HG03095 (cell line): ENCODE results near the gene PDSS2.
A peak's percentile ranks its signal among the peaks of the same experiment; 100 is the strongest.
"Not testable (repeated sequence)": the region's sequence is repeated elsewhere in the genome, so short reads cannot be mapped to it uniquely, and the experiment has no call there.

Experiments
- ATAC-seq: cut with Tn5 transposase; IDR thresholded peaks from one replicate; pipeline ENCODE4 v1.9.1; 2021; ENCODE audit warnings: moderate library complexity; ENCODE audit not compliant: unreplicated experiment

PDSS2 gene

DNA sequence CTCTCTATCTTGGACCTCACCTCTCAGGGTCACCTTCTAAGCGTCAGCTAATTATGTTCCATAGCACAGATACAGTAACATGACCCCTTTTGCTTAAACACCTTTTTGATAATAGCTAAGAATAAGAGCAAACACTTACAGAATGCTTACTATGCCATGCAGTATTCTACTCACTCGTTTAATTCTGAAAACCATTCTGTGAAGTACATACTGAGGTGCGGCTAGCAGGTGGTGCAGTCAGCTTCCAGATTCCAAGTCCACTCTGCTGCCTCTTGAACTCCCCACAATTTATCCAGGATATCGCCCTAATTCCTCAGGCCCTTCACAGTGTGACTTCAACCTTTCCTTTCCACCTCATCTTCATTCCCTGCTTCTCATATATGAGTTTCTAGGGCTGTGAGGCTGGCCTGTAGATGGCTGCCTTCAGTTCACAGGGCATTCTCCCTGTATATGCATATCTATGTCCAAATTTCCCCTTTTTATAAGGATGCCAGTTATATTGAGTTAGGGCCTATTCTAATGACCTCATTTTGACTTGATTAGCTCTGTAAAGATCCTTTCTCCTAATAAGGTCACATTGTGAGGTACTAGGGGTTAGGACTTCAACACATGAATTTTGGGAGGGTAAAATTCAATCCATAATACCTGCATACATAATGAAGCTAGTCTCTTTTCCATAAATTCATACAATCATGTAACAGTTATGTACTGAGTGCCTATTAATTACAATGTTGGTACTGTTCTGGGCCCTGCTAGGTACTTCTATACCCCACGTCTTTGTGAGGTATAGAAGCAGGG, 130.1 kb downstream of the PDSS2 start:
- ATAC-seq, result no peak

DNA sequence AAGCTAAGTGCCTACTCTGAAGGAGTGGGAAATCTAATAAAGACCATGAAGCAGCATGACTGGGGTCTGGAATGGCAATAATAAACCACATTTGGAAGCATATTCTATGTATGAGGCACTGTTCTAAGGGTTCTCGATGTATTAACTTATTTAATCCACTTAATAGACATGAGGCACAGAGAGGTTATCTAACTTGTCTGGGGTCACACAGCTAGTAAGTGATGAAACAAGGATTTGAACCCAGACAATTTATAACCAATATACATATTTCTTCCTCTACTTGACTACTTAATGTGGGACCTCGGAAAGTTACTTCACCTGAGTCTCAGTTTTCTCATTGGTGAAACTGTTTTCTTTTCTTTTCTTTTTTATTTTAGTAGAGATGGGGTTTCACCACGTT, 131.3 kb downstream of the PDSS2 start:
- no peak for ATAC-seq

GRCh38 chr6:107323133-107323785, 136.1 kb downstream of the PDSS2 start:
- ATAC-seq, result no peak

DNA sequence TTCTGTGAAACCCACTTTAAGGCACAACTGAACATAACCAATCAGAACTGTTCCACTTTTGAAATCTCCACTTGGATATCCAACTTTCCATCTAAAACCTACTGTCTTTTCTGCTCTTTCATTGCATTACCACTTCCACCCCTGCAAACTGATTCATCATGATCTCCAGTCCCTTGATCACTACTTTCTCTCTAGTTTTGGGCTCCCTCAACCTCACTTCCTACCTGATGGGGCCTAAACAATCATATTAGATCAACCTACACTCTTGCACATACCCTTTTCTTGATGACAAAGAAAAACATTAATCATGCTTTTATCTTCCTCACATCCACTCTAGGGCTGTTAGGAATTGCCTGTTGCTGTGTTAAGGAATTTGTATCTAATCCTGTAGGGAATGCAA, 137.6 kb downstream of the PDSS2 start:
- ATAC-seq, result no peak

DNA sequence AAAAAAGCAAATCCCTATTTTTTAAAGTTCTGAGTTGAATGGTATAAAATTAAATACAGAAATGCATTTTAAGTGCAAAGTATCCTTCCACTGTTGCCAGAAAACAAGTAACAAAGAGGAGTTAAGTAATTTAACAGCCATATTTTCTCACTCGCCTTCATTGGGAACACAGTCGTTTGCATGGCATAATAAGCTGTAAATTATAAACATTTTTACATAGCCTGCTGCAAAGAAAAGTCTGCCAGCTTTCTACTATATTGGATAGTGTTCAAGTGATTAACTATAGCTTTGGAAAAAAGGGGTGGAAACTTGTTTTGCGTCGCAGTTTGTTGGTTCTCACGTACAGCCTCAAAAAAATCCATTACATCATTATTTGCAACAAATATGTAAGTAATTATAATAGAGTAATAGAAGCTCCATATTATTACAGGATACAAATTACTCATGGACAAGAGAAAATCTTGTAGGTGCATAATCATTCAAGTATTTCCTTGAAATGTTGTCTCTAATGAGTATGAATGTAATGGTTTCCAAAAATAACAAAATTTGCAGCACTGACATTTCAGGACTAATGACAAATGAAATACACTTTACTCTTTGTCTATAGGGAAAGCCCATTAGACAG, 139.3 kb downstream of the PDSS2 start:
- ATAC-seq, result no peak

DNA sequence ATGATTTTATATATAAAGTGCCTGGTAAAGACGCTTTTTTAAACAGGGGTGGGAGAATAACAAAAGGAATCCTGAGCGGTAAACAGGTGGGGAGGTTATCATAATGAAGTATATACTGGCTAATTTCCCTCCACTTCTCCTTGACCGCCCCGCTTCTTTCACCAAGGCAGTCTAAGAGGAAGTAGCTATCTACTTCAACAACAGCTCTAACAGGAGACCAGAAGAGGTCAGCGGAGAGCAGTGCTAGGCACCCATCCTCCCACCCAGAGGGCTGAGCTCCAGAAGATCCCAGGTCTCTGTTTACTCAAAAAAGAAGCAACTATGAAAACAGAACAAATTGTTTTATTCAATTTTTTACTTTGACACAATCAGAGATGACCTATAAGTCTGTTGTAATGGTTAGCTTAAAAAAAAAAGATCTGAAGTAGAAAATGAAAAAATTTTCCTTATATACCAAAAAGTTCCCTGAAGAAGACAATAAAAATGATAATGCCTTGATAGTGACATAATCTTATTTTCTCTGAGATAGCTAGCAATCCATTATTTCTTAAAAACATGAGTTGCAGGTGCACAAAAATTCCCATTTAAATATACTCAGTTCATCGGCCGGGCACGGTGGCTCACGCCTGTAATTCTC, 141.1 kb downstream of the PDSS2 start:
- peak; percentile 82 for ATAC-seq

GRCh38 chr6:107315114-107315513, 144.2 kb downstream of the PDSS2 start:
- ATAC-seq, result no peak

DNA sequence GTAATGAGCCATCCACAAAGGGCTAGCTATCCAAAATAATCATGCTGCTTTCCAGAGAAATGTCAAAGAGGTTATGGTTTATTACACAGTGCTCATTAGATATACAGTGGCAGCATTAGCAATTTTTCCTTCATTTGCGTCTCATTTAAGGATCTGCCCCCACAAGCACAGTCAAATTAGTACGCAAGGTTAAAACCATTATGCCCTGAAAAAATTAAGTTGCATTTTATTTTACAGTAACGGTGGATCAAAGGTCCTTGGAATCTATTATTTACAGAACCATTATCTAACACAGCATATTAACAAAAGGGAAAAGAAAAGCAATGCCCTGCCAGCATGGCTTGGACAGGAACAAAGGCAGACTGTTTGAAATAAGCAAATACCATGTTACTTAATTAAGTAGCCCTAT, 144.8 kb downstream of the PDSS2 start:
- no peak for ATAC-seq

DNA sequence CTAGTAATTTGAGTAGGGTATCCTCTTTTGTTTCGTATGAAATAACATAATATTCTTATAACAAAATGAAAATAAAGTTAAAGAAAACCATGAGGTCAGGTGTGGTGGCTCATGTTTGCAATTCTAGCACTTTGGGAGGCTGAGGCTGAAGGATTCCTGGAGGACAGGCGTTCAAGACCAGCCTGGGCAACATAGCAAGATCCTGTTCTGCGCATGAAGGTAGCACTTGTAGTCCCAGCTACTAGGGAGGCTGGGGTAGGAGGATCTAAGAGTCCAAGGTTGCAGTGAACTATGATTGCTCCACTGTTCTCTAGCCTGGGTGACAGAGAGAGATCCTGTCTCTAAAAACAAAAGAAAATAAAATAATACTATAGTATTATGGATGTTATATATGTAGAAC, 145.6 kb downstream of the PDSS2 start:
- no peak for ATAC-seq

DNA sequence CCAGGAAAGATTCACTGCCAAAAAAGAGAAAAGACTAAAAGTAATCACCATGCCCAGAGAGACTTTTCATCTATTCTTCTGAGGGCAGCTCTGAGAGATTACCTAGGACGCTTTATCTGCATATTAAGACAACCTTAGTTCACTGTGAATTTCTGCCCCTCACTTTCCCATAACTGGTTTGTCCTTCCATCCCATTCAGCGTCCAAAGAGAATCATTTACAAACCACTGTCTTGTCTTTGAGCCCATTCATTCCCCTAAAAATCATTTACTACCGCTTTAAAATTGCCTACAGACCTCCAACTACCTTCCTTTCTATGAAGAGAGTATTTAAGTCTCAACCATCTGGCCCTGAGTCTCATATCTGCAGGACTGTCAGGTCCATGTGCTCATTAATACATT, 149.0 kb downstream of the PDSS2 start:
- ATAC-seq, result no peak

DNA sequence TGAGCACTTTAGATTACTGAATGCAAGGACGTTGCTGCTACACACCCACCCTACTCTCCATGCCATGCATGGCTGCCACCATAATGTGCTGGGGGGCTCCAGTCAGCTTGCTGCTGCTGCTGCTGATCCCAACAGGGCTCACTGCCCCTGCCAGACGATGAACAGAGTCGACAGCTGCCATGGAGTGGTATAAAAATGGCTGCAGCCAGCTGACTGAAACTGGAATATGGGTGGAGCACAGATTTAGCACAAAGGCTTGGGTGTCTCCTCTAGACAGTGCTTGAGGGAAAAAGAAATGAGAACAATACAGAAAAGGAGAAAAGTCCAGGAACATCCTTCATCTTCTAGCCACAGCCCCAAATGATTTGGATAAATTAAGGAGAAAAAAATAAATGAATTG, 150.7 kb downstream of the PDSS2 start:
- no peak for ATAC-seq

DNA sequence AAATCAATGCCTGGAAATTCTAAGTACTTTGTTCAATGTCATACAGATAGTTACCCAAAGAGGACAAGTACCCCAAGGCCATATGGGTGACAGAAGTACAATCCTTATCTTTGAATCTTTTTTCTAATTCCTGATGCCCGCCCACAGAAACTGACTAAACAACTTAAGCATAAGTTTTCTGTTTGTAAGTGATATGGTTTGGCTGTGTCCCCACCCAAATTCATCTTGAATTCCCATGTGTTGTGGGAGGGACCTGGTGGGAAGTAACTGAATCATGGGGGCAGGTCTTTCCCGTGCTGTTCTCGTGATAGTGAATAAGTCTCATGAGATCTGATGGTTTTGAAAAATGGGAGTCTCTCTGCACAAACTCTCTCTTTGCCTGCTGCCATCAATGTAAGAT, 153.4 kb downstream of the PDSS2 start:
- ATAC-seq, result not testable (repeated sequence)

GRCh38 chr6:107305391-107305790, 154.0 kb downstream of the PDSS2 start:
- no peak for ATAC-seq

DNA sequence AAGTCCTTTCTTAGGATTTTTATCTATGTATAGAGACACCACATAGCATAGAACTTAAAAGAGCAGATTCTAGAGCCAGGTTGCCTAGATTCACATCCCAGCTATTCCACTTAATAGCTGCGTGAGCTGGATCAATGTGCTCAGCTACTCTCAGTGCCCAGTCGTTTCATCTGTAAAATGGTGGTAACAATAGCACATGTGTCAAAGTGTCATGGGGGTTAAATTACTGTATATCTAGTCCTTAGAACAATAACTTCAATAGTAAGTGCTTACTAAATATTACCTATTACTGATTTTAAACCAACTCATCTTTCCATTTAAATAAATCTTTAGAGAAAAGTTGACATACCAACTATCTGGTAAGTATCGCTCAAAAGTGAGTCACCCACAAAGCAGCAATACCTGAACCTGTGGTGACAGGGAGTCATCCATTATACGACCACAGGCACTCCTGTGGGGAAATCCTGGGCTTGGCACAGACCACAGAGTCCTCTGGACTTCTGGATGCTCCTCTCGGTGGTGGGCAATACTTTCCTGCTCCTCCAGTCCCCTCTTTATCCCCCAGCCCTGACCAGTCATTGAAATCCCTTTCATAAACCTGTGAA, 154.8 kb downstream of the PDSS2 start:
- no peak for ATAC-seq

GRCh38 chr6:107293350-107293749, 166.0 kb downstream of the PDSS2 start:
- ATAC-seq, result no peak

DNA sequence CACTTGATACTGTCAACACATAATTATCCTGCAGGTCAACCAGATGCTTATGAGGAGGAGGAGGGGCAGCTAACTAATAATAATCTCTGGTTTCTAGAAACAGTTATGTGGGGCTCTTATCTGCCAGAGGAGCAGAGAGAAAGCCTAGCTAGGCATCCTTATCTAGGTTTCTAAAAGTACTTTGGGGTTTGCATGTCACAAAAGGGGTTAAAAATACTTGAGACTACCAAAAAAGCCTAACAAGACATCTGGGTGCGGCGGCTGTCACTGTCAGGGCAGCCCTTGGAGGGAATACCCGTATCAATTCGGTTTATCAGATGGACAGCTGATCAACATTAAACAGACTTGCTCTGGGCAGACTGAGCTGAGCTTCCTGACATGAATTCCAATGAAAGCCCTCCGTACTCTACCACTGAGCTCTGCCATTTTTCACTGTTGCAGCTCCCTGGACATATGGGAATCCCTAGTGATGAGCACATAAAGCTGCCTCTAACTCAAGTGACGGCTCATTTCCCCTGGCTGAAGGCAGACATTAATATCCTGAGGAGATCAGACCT, 166.6 kb downstream of the PDSS2 start:
- ATAC-seq, result no peak

- no peak for ATAC-seq
These were observed 168.9 kb downstream of the PDSS2 start for GRCh38 chr6:107290491-107290890.

DNA sequence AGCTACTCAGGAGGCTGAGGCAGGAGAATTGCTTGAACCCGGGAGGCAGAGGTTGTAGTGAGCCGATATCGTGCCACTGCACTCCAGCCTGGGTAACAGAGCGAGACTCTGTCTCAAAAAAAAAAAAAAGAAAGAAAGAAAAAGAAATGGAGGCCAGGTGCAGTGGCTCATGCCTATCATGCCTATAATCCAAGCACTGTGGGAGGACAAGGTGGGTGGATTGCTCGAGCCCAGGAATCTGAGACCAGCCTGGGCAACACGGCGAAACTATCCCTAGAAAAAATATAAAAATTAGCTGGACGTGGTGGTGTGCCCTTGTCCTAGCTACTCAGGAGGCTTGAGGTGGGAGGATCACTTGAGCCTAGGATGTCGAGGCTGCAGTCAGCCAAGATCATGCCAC, 170.1 kb downstream of the PDSS2 start:
- ATAC-seq, result not testable (repeated sequence)

DNA sequence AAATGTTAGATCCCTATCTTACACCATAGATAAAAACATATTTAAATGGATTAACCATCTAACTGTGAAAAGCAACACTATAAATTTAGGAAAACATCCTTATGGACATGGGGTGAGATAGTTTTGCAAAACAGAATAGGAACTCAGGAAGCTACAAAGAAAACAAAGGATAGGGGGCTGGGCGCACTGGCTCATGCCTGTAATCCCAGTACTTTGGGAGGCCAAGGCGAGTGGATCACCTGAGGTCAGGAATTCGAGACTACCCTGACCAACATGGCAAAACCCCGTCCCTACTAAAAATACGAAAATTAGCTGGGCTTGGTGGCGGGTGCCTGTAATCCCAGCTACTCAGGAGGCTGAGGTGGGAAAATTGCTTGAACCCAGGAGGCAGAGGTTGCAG, 173.7 kb downstream of the PDSS2 start:
- ATAC-seq, result not testable (repeated sequence)

GRCh38 chr6:107284805-107285204, 174.6 kb downstream of the PDSS2 start:
- no peak for ATAC-seq

- no peak for ATAC-seq
These were observed 178.6 kb downstream of the PDSS2 start for GRCh38 chr6:107280791-107281190.
